PC-9 (cell line): Measurements from ENCODE around the gene MYBPC2.

Experiments used
- CTCF ChIP-seq: fragments of 200-600 bp; sonication (generic); conservative IDR thresholded peaks from 2 replicates; pipeline ENCODE4 v1.6.1; 2017; ENCODE audit warnings: mixed run types, antibody characterized with exemption, mild to moderate bottlenecking, moderate library complexity
- EZH2 ChIP-seq: fragments of 200-600 bp; sonication (generic); IDR thresholded peaks from 2 replicates; pipeline ENCODE4 v1.8.0; 2017; ENCODE audit warnings: antibody characterized with exemption, low read depth

- no peak for TF ChIP-seq CTCF
- no peak for TF ChIP-seq EZH2
These were observed 48.6 kb upstream of the MYBPC2 start, which contains the start of gene POLD1 for GRCh38 chr19:50383852-50384684.
